ENCODE measurements around the gene CTCF.

CTCF gene

GRCh38 chr16:67668495-67669157, 106.3 kb downstream of the CTCF start:
- Histone ChIP-seq H3K36me3 (ENCODE audit: control insufficient read depth in 4 of 4, insufficient read depth in 4 of 4, low read length in 3 of 4) (peaks cover 0 to 7% (median 2%) of the 10 kb centered on the region in 4 experiments), H3K27me3 (replicated peaks in 2 of 5; ENCODE audit: control insufficient read depth in 4 of 5, insufficient read depth in 5 of 5, low read length in 4 of 5) (no peaks in the 10 kb centered on the region), H3K9me3 (ENCODE audit: control extremely low read depth in 1 of 5, control insufficient read depth in 4 of 5, insufficient read depth in 2 of 5, low read depth in 1 of 5, low read length in 4 of 5) (no peaks in the 10 kb centered on the region), H3K27ac (ENCODE audit: insufficient read depth in 1 of 2, low read depth in 1 of 2, low read length in 2 of 2, poor library complexity in 1 of 2, severe bottlenecking in 2 of 2) (peak overlapping the region in 1 of 2 experiments; percentile 45), H3K4me1 (ENCODE audit: control extremely low read depth in 1 of 4, control insufficient read depth in 4 of 4, insufficient read depth in 4 of 4, low read length in 3 of 4) (peaks cover 5 to 47% (median 40%) of the 10 kb centered on the region in 4 experiments), H3K4me3 (ENCODE audit: control insufficient read depth in 1 of 7, extremely low read depth in 1 of 7, insufficient read depth in 4 of 7, low read depth in 2 of 7, low read length in 6 of 7) (peak overlapping the region in 2 of 7 experiments; percentile 13 to 20)
- POLR2A ChIA-PET: interaction anchor here (1.2 to 2.8 kb wide), 2 partner anchors 106 to 122 kb away, joined by 3 to 8 read pairs; partner anchors contain the start of gene CTCF
- peak in 2 of 3 donors; percentile 48 to 54 for DNase-seq
- WGBS (ENCODE audit: insufficient coverage): 89% methylated on average over 5 of the region's 6 CpGs
- CTCF ChIA-PET: interaction anchor here (0.7 to 10.1 kb wide), 27 partner anchors 8 to 260 kb away, joined by 3 to 111 read pairs (median 4); partner anchors contain the start of genes CARMIL2 and CTCF

DNA sequence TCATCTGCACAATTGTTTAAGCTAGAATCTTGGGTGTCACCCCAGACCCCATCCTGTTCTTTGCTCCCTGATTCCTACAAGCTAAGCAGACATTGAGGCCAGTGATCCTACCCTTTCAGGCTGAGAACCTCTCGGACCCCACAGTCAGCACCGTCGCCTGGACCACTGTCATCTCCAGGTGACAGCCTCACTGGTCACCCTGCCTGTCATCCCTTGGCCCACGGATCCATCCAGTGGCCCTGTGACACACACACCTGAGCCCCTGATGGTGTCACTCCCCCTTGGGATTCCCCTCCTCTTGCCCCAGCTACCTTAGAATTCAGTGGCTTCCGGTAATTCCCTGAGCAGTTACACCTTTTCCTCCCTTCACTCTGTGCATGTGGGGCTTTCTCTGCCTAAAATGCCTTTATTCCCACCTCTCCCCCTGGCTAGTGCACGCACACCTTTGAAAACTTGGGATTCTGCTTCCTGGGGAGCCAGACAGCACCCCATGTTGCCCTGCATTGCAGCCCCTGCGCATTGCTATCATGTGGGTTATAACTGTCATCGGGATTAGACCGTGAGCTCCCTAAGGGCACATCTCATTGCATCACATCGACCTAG, 107.3 kb downstream of the CTCF start:
- Histone ChIP-seq H3K36me3 (ENCODE audit: control insufficient read depth in 4 of 4, insufficient read depth in 4 of 4, low read length in 3 of 4) (peaks cover 0 to 5% (median 2%) of the 10 kb centered on the region in 4 experiments), H3K27ac (ENCODE audit: insufficient read depth in 1 of 2, low read depth in 1 of 2, low read length in 2 of 2, poor library complexity in 1 of 2, severe bottlenecking in 2 of 2) (no peak overlapping the region), H3K4me3 (ENCODE audit: control insufficient read depth in 1 of 7, extremely low read depth in 1 of 7, insufficient read depth in 4 of 7, low read depth in 2 of 7, low read length in 6 of 7) (no peak overlapping the region), H3K9me3 (ENCODE audit: control extremely low read depth in 1 of 5, control insufficient read depth in 4 of 5, insufficient read depth in 2 of 5, low read depth in 1 of 5, low read length in 4 of 5) (no peaks in the 10 kb centered on the region), H3K4me1 (ENCODE audit: control extremely low read depth in 1 of 4, control insufficient read depth in 4 of 4, insufficient read depth in 4 of 4, low read length in 3 of 4) (peaks cover 5 to 56% (median 50%) of the 10 kb centered on the region in 4 experiments), H3K27me3 (replicated peaks in 2 of 5; ENCODE audit: control insufficient read depth in 4 of 5, insufficient read depth in 5 of 5, low read length in 4 of 5) (no peaks in the 10 kb centered on the region)
- DNase-seq: no peak
- POLR2A ChIA-PET: interaction anchor here (1.2 kb wide), 1 partner anchor 123 kb away, joined by 3 read pairs; no protein-coding TSS in a partner anchor
- WGBS (ENCODE audit: insufficient coverage): 94% methylated on average over 10 of the region's 10 CpGs
- CTCF ChIA-PET: interaction anchor here (0.6 to 10.1 kb wide), 22 partner anchors 11 to 259 kb away, joined by 3 to 111 read pairs (median 4); partner anchors contain the start of genes CARMIL2 and CTCF

DNA sequence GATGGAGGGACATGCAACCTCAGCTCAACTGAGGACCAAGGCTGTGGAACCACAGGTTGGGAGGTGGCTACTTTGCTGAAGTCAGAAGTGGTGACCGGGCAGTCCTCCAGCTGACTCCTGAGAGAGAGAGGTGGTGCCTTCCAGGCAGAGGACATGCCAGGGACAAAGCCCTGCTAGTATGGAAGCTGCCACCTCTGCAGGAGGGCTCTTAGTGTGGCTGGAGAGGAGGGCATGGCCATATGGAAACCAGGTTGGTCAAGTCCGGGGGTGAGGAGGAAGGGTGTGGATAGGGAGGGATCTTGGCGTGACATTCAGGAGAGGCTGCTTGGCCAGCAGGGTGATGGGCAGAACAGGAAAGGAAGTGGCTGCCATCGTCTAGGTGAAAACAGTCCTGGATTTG, 110.0 kb downstream of the CTCF start:
- 59% methylated on average over 4 of the region's 4 CpGs for WGBS (ENCODE audit: insufficient coverage)

GRCh38 chr16:67672739-67673662, 110.7 kb downstream of the CTCF start:
- Histone ChIP-seq H3K27me3 (replicated peaks in 2 of 5; ENCODE audit: control insufficient read depth in 4 of 5, insufficient read depth in 5 of 5, low read length in 4 of 5) (no peaks in the 10 kb centered on the region), H3K36me3 (ENCODE audit: control insufficient read depth in 4 of 4, insufficient read depth in 4 of 4, low read length in 3 of 4) (peaks cover 0 to 9% (median 3%) of the 10 kb centered on the region in 4 experiments), H3K4me3 (ENCODE audit: control insufficient read depth in 1 of 7, extremely low read depth in 1 of 7, insufficient read depth in 4 of 7, low read depth in 2 of 7, low read length in 6 of 7) (peak overlapping the region in 1 of 7 experiments; percentile 36), H3K27ac (ENCODE audit: insufficient read depth in 1 of 2, low read depth in 1 of 2, low read length in 2 of 2, poor library complexity in 1 of 2, severe bottlenecking in 2 of 2) (peak overlapping the region in 1 of 2 experiments; percentile 62), H3K9me3 (ENCODE audit: control extremely low read depth in 1 of 5, control insufficient read depth in 4 of 5, insufficient read depth in 2 of 5, low read depth in 1 of 5, low read length in 4 of 5) (no peaks in the 10 kb centered on the region), H3K4me1 (ENCODE audit: control extremely low read depth in 1 of 4, control insufficient read depth in 4 of 4, insufficient read depth in 4 of 4, low read length in 3 of 4) (peaks cover 6 to 37% (median 32%) of the 10 kb centered on the region in 4 experiments)
- CTCF ChIA-PET: interaction anchor here (0.7 to 5.2 kb wide), 48 partner anchors 9 to 401 kb away, joined by 3 to 24 read pairs (median 4); partner anchors contain the start of genes CTRL, PARD6A, RANBP10 and TSNAXIP1
- 58% methylated on average over 11 of the region's 13 CpGs for WGBS (ENCODE audit: insufficient coverage)
- DNase-seq: peak; percentile 70 to 83 (median 79)
- POLR2A ChIA-PET: interaction anchor here (0.6 to 1.0 kb wide), 3 partner anchors 88 to 192 kb away, joined by 3 to 6 read pairs (median 3); no protein-coding TSS in a partner anchor

More for the DNA sequence above, 110.0 kb downstream of the CTCF start:
- Histone ChIP-seq H3K4me3 (ENCODE audit: control insufficient read depth in 1 of 7, extremely low read depth in 1 of 7, insufficient read depth in 4 of 7, low read depth in 2 of 7, low read length in 6 of 7) (no peak overlapping the region), H3K27me3 (replicated peaks in 2 of 5; ENCODE audit: control insufficient read depth in 4 of 5, insufficient read depth in 5 of 5, low read length in 4 of 5) (no peaks in the 10 kb centered on the region), H3K27ac (ENCODE audit: insufficient read depth in 1 of 2, low read depth in 1 of 2, low read length in 2 of 2, poor library complexity in 1 of 2, severe bottlenecking in 2 of 2) (no peak overlapping the region), H3K36me3 (ENCODE audit: control insufficient read depth in 4 of 4, insufficient read depth in 4 of 4, low read length in 3 of 4) (peaks cover 0 to 4% (median 1%) of the 10 kb centered on the region in 4 experiments), H3K4me1 (ENCODE audit: control extremely low read depth in 1 of 4, control insufficient read depth in 4 of 4, insufficient read depth in 4 of 4, low read length in 3 of 4) (peaks cover 6 to 44% (median 38%) of the 10 kb centered on the region in 4 experiments), H3K9me3 (ENCODE audit: control extremely low read depth in 1 of 5, control insufficient read depth in 4 of 5, insufficient read depth in 2 of 5, low read depth in 1 of 5, low read length in 4 of 5) (no peaks in the 10 kb centered on the region)
- POLR2A ChIA-PET: interaction anchor here (0.6 kb wide), 1 partner anchor 193 kb away, joined by 3 read pairs; no protein-coding TSS in a partner anchor
- DNase-seq: no peak
- CTCF ChIA-PET: interaction anchor here (0.7 to 5.2 kb wide), 42 partner anchors 8 to 402 kb away, joined by 3 to 24 read pairs (median 4); partner anchors contain the start of genes CTRL, PARD6A, RANBP10 and TSNAXIP1

DNA sequence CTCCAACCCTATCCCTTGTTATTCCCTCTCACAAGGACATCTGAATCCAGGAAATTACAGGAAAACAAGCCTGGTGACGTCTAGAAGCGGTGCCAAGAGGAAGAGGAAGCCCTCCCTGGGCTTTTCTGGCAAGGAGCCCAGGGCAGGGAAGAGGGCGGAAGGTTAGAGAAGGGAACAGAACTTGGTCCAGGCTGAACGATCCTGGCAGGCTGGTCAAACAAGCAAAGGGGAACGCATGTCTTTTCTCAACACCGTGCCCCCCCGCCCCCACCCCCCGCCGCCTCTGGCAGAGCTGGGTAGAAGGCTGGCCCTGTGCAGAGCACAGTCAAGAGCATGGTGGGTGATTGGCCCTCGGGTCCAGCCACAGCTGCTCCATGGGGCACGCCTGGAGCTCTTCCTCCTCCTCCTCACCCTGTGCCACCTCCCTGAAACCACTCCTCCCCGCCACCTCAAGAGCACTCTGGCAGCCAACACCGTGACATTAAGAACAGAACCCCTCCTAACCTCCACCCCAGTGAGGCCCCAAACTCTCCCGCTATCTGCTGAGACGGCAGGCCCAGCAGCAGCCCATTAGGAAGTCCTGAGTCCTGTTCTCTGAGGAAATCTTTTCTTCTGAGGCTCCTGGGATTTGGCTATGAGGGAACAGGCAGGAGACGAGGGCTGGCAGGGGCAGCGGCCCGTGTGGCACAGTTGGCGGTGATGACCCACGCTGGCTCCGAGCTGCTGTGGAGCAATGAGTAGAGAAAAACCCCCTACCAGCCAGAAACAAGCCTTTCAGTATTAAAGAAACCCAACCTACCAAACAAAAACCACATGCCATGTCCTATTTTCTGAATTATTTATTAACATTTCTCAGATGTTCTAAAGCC, 111.6 kb downstream of the CTCF start:
- 20% methylated on average over 5 of the region's 21 CpGs for WGBS (ENCODE audit: insufficient coverage)
- H3K4me1 ChIP-seq (ENCODE audit: control extremely low read depth in 1 of 4, control insufficient read depth in 4 of 4, insufficient read depth in 4 of 4, low read length in 3 of 4): peaks cover 6 to 28% (median 23%) of the 10 kb centered on the region in 4 experiments
- ChIA-PET CTCF (interaction anchor here (0.9 to 5.2 kb wide), 22 partner anchors 9 to 257 kb away, joined by 3 to 24 read pairs (median 4); partner anchors contain the start of genes CTRL, RANBP10 and TSNAXIP1), POLR2A (interaction anchor here (0.6 to 1.0 kb wide), 2 partner anchors 87 to 139 kb away, joined by 3 to 6 read pairs; no protein-coding TSS in a partner anchor)
- peak overlapping the region in 2 of 7 experiments; percentile 29 to 36 for H3K4me3 ChIP-seq (ENCODE audit: control insufficient read depth in 1 of 7, extremely low read depth in 1 of 7, insufficient read depth in 4 of 7, low read depth in 2 of 7, low read length in 6 of 7)
- H3K27ac ChIP-seq (ENCODE audit: insufficient read depth in 1 of 2, low read depth in 1 of 2, low read length in 2 of 2, poor library complexity in 1 of 2, severe bottlenecking in 2 of 2): peak overlapping the region in 1 of 2 experiments; percentile 62
- peak in 2 of 3 donors; percentile 49 to 51 for DNase-seq
- no peaks in the 10 kb centered on the region for H3K9me3 ChIP-seq (ENCODE audit: control extremely low read depth in 1 of 5, control insufficient read depth in 4 of 5, insufficient read depth in 2 of 5, low read depth in 1 of 5, low read length in 4 of 5)
- H3K36me3 ChIP-seq (ENCODE audit: control insufficient read depth in 4 of 4, insufficient read depth in 4 of 4, low read length in 3 of 4): peaks cover 0 to 9% (median 3%) of the 10 kb centered on the region in 4 experiments
- H3K27me3 ChIP-seq (replicated peaks in 2 of 5; ENCODE audit: control insufficient read depth in 4 of 5, insufficient read depth in 5 of 5, low read length in 4 of 5): no peaks in the 10 kb centered on the region

Measured in common myeloid progenitor, CD34-positive (primary cell).